OCI-LY7 (cell line): Measurements from ENCODE around the gene PDZD7. TPM values are rescaled to one million over a fixed set of nuclear protein-coding genes. Genes with fewer than 3 reads are reported as not detected.

Experiments used
- BruUV-seq: library from RNA; stranded (reverse); fragments of 400-500 nt; replicated peaks from 2 replicates; lab custom pipeline; 2021; lab: Mats Ljungman, UMichigan
- CTCF ChIA-PET: fragments of 300-600 bp; sonication (Branson Sonifier 250); formaldehyde crosslinking; loops from one replicate; lab custom pipeline; 2022; ENCODE audit warnings: antibody characterized with exemption; ENCODE audit not compliant: unreplicated experiment; lab: Charles Lee
- POLR2A ChIA-PET: fragments of 300-600 bp; sonication (Branson Sonifier 250); formaldehyde crosslinking; loops from one replicate; lab custom pipeline; 2022; ENCODE audit warnings: antibody characterized with exemption; lab: Charles Lee
- DNase-seq: peaks from one replicate; pipeline ENCODE4 v3.0.0-alpha.2; 2015; ENCODE audit warnings: low spot score
- H2AFZ ChIP-seq: fragments of 200-600 bp; sonication (generic), shearing (Covaris generic); 2 replicates; pipeline ENCODE4 v1.6.1; 2014; ENCODE audit warnings: mild to moderate bottlenecking, antibody characterized with exemption, low read length, moderate library complexity
- H3K27ac ChIP-seq: fragments of 200-600 bp; sonication (generic); 2 replicates; pipeline ENCODE4 v1.5.1; 2014; ENCODE audit warnings: mixed run types, low read depth, mild to moderate bottlenecking, moderate library complexity, low read length, inconsistent platforms; ENCODE audit not compliant: poor library complexity, severe bottlenecking
- H3K36me3 ChIP-seq: fragments of 200-600 bp; sonication (generic); 2 replicates; pipeline ENCODE4 v1.6.1; 2014; ENCODE audit warnings: mild to moderate bottlenecking, antibody characterized with exemption, low read length, moderate library complexity, mixed read lengths; ENCODE audit not compliant: insufficient read depth
- H3K4me1 ChIP-seq: fragments of 200-600 bp; sonication (generic); 2 replicates; pipeline ENCODE4 v1.5.1; 2014; ENCODE audit warnings: mild to moderate bottlenecking, low read length; ENCODE audit not compliant: insufficient read depth, poor library complexity, severe bottlenecking
- H3K4me2 ChIP-seq: fragments of 200-600 bp; sonication (generic); 2 replicates; pipeline ENCODE4 v1.6.1; 2014; ENCODE audit warnings: mild to moderate bottlenecking, low read length
- H3K4me3 ChIP-seq: fragments of 200-600 bp; sonication (generic); 2 replicates; pipeline ENCODE4 v1.5.1; 2014; ENCODE audit warnings: mild to moderate bottlenecking, low read depth, low read length; ENCODE audit not compliant: poor library complexity, severe bottlenecking
- H3K79me2 ChIP-seq: fragments of 200-600 bp; sonication (generic); 2 replicates; pipeline ENCODE4 v1.6.1; 2016; ENCODE audit warnings: low read depth, mild to moderate bottlenecking, low read length, moderate library complexity, mixed read lengths; ENCODE audit not compliant: insufficient read depth
- H3K9me2 ChIP-seq: fragments of 200-600 bp; sonication (generic); 2 replicates; pipeline ENCODE4 v1.6.1; 2016; ENCODE audit warnings: mild to moderate bottlenecking, low read length, mixed read lengths; ENCODE audit not compliant: insufficient read depth
- H3K9me3 ChIP-seq: fragments of 200-600 bp; sonication (generic); 2 replicates; pipeline ENCODE4 v1.6.1; 2014; ENCODE audit warnings: mild to moderate bottlenecking, mixed run types, low read length, mixed read lengths
- H4K20me1 ChIP-seq: fragments of 200-600 bp; sonication (generic); 2 replicates; pipeline ENCODE4 v1.6.1; 2014; ENCODE audit warnings: mild to moderate bottlenecking, antibody characterized with exemption, low read length, moderate library complexity, mixed read lengths; ENCODE audit not compliant: insufficient read depth
- CTCF ChIP-seq: fragments of 200-600 bp; sonication (generic); conservative IDR thresholded peaks from 2 replicates; pipeline ENCODE4 v1.5.1; 2014; ENCODE audit warnings: mild to moderate bottlenecking, antibody characterized with exemption, low read length, moderate library complexity, mixed read lengths
- EZH2phosphoT487 ChIP-seq: fragments of 200-600 bp; sonication (generic); IDR thresholded peaks from 2 replicates; pipeline ENCODE4 v1.6.1; 2018; ENCODE audit warnings: low read depth, borderline replicate concordance, mild to moderate bottlenecking, mixed run types, antibody characterized with exemption, low read length, moderate library complexity, mixed read lengths
- intact Hi-C: fragments of 100-400 bp; cut with micrococcal nuclease; formaldehyde crosslinking; loops from one replicate; pipeline ENCODE4 v1.10.0; 2022; ENCODE audit not compliant: unreplicated experiment
- total RNA-seq, 2 experiments: library from RNA; depleted of rRNA in 1 of 2; stranded (reverse); fragments of >200 nt in 1 of 2; shearing (Covaris generic) in 1 of 2; gene quantifications; 2 replicates each; pipeline ENCODE4 v1.2.3, GENCODE V29; 2014 to 2022

Gene PDZD7
- total RNA-seq, 2 experiments from 2014 or later = 1.6 to 2.1 TPM

GRCh38 chr10:100995181-100995580 lies 35.7 kb downstream of the PDZD7 start:
- Histone ChIP-seq H3K9me2 (no peaks in the 10 kb centered on the region), H3K4me3 (no peak overlapping the region), H3K4me1 (peaks cover 25% of the 10 kb centered on the region), H3K9me3 (no peaks in the 10 kb centered on the region), H3K36me3 (peaks cover 50% of the 10 kb centered on the region), H3K27ac (no peak overlapping the region), H2AFZ (no peak overlapping the region), H4K20me1 (no peaks in the 10 kb centered on the region), H3K79me2 (peaks cover 3% of the 10 kb centered on the region; the same call in 1 of the 2 replicates), H3K4me2 (no peak overlapping the region)
- CTCF ChIA-PET = no interaction called here
- DNase-seq = no peak
- no peak for TF ChIP-seq CTCF
- intact Hi-C loops = no loop called here
- POLR2A ChIA-PET = no interaction called here
- no TSS peak for BruUV-seq

GRCh38 chr10:100993986-100994708 lies 36.8 kb downstream of the PDZD7 start:
- peaks cover 60% of the 10 kb centered on the region for H3K36me3 ChIP-seq
- H3K4me3 ChIP-seq = no peak overlapping the region
- CTCF ChIA-PET = no interaction called here
- H4K20me1 ChIP-seq = no peaks in the 10 kb centered on the region
- intact Hi-C loops = no loop called here
- peak; percentile 60 for TF ChIP-seq CTCF
- no peak for TF ChIP-seq EZH2phosphoT487
- POLR2A ChIA-PET = no interaction called here
- no peaks in the 10 kb centered on the region for H3K9me2 ChIP-seq
- no peaks in the 10 kb centered on the region for H3K9me3 ChIP-seq
- TSS peak; percentile 87 for BruUV-seq
- DNase-seq = no peak
- no peak overlapping the region for H2AFZ ChIP-seq
- H3K4me2 ChIP-seq = no peak overlapping the region
- H3K79me2 ChIP-seq = peaks cover 13% of the 10 kb centered on the region
- H3K27ac ChIP-seq = no peak overlapping the region
- H3K4me1 ChIP-seq = peaks cover 35% of the 10 kb centered on the region

- Histone ChIP-seq H3K79me2 (peaks cover 44% of the 10 kb centered on the region), H3K9me2 (no peaks in the 10 kb centered on the region), H3K9me3 (no peaks in the 10 kb centered on the region), H3K4me3 (no peak overlapping the region), H3K36me3 (peaks cover 50% of the 10 kb centered on the region), H3K27ac (no peak overlapping the region), H4K20me1 (0 out of 2 replicates have a peak, but pooled peaks cover 4% of the 10 kb centered on the region), H2AFZ (no peak overlapping the region), H3K4me2 (peak overlapping the region; percentile 30), H3K4me1 (peaks cover 38% of the 10 kb centered on the region)
- POLR2A ChIA-PET = no interaction called here
- CTCF ChIA-PET = no interaction called here
- TF ChIP-seq EZH2phosphoT487 (no peak), CTCF (no peak)
- intact Hi-C loops = no loop called here
- no peak for DNase-seq
- no TSS peak for BruUV-seq
These were observed 41.8 kb downstream of the PDZD7 start for GRCh38 chr10:100989088-100989487.
